K562 (cell line): ENCODE measurements around the gene POGZ. TPM values are rescaled to one million over a fixed set of nuclear protein-coding genes. Genes with fewer than 3 reads are reported as not detected.
A peak's percentile ranks its signal among the peaks of the same experiment; 100 is the strongest.

ENCODE experiments used
- ATAC-seq: fragments of 200-7000 bp; cut with Tn5 transposase; 3 replicates; pipeline ENCODE4 v1.9.1; 2020; ENCODE audit warnings: moderate library complexity
- BruUV-seq: library from RNA; stranded (reverse); fragments of 400-500 nt; replicated peaks from 2 replicates; lab custom pipeline; 2021; lab: Mats Ljungman, UMichigan
- CTCF ChIA-PET: fragments of 300-600 bp; formaldehyde crosslinking; extraction: SDS; loops from one replicate; lab custom pipeline; 2021; ENCODE audit warnings: low intra/inter-chr PET ratio; lab: Yijun Ruan, JAX
- POLR2A ChIA-PET: fragments of 300-600, 350-650 bp; sonication (Branson Sonifier 250); formaldehyde crosslinking; extraction: SDS; loops from one replicate; lab custom pipeline; 2021; ENCODE audit warnings: antibody characterized with exemption, inconsistent platforms; lab: Yijun Ruan, JAX
- DNase-seq, 4 experiments: peaks; one replicate each; pipeline versions ENCODE4 v3.0.0 to v3.0.0-alpha.2; 2011 to 2018; ENCODE audit warnings: low spot score in 3 of 4, mixed read lengths in 3 of 4; ENCODE audit errors: extremely low read depth in 1 of 4
- FAIRE-seq: peaks from 2 replicates; lab custom pipeline; 2011; peaks lifted over from hg19 to GRCh38; lab: Jason Lieb, UNC
- H2AFZ ChIP-seq: 2 replicates; pipeline ENCODE4 v1.6.0; 2011; ENCODE audit warnings: low read depth, low read length, control low read depth, inconsistent platforms
- H3K27ac ChIP-seq: fragments of 200-600 bp; 3 replicates; pipeline ENCODE4 v1.8.0; 2011; ENCODE audit warnings: low read depth, mild to moderate bottlenecking, control low read depth, inconsistent platforms, low read length, moderate library complexity, mixed read lengths; ENCODE audit errors: extremely low read depth
- H3K27me3 ChIP-seq, 2 experiments: fragments of 300-600 bp in 1 of 2; 2 replicates in 1 of 2; 3 replicates in 1 of 2; pipeline versions ENCODE4 v1.6.0 to v1.8.0; 2011; ENCODE audit warnings: inconsistent platforms in 2 of 2, low read length in 2 of 2, mild to moderate bottlenecking in 1 of 2, mixed read lengths in 1 of 2, moderate library complexity in 1 of 2; ENCODE audit not compliant: control insufficient read depth in 2 of 2, insufficient read depth in 2 of 2
- H3K36me3 ChIP-seq: fragments of 300-600 bp; 3 replicates; pipeline ENCODE4 v1.8.0; 2011; ENCODE audit warnings: mild to moderate bottlenecking, low read length, inconsistent platforms; ENCODE audit not compliant: control insufficient read depth, insufficient read depth
- H3K4me1 ChIP-seq, 2 experiments: fragments of 200-600 bp in 1 of 2; replicated peaks in 1 of 2; 2 replicates in 1 of 2; 3 replicates in 1 of 2; pipeline versions ENCODE4 v1.5.1 to v1.8.0; 2011; ENCODE audit warnings: inconsistent platforms in 2 of 2, low read length in 2 of 2, mild to moderate bottlenecking in 1 of 2, mixed read lengths in 1 of 2, moderate library complexity in 1 of 2; ENCODE audit not compliant: control insufficient read depth in 2 of 2, insufficient read depth in 2 of 2
- H3K4me2 ChIP-seq: 2 replicates; pipeline ENCODE4 v1.6.1; 2011; ENCODE audit warnings: low read length, control low read depth, inconsistent platforms, mixed read lengths; ENCODE audit not compliant: insufficient read depth
- H3K4me3 ChIP-seq: fragments of 200-600 bp; sonication (generic), shearing (Covaris generic); 2 replicates; pipeline ENCODE4 v1.5.1; 2016; ENCODE audit warnings: control low read depth, inconsistent platforms
- H3K79me2 ChIP-seq: fragments of 200-600 bp; 3 replicates; pipeline ENCODE4 v1.8.0; 2011; ENCODE audit warnings: low read length, inconsistent platforms; ENCODE audit not compliant: control insufficient read depth, insufficient read depth
- H3K9ac ChIP-seq, 2 experiments: 2 replicates each; pipeline versions ENCODE4 v1.6.0 to v1.6.1; 2011; ENCODE audit warnings: low read depth in 2 of 2, low read length in 2 of 2, control low read depth in 1 of 2, inconsistent platforms in 1 of 2, mild to moderate bottlenecking in 1 of 2, mixed read lengths in 1 of 2; ENCODE audit not compliant: insufficient read depth in 1 of 2
- H3K9me1 ChIP-seq: one replicate; pipeline ENCODE4 v1.6.0; 2011; ENCODE audit warnings: inconsistent platforms, mild to moderate bottlenecking, low read length, moderate library complexity; ENCODE audit not compliant: control insufficient read depth, insufficient read depth
- H3K9me3 ChIP-seq: replicated peaks from 2 replicates; pipeline ENCODE4 v1.5.1; 2011; ENCODE audit warnings: low read depth, low read length, inconsistent platforms; ENCODE audit not compliant: control insufficient read depth, insufficient read depth
- H4K20me1 ChIP-seq: replicated peaks from 2 replicates; pipeline ENCODE4 v1.6.1; 2011; ENCODE audit warnings: low read length, inconsistent platforms, mixed read lengths; ENCODE audit not compliant: control insufficient read depth, insufficient read depth
- NEUROD1 ChIP-seq: fragments of 150-350 bp; IDR thresholded peaks from 2 replicates; pipeline ENCODE4 v1.6.1; 2014; ENCODE audit warnings: borderline replicate concordance, low read length, low read depth; ENCODE audit not compliant: partially characterized antibody
- ZNF512 ChIP-seq: IDR thresholded peaks from 2 replicates; pipeline ENCODE4 v1.6.1; 2016; ENCODE audit warnings: missing genetic modification characterization, missing compliant biosample characterization
- WGBS: fragments of 100-300 bp; shearing (Covaris generic); methylation state at CpG from one replicate; pipeline ENCODE4 v1.1.6; 2016; ENCODE audit warnings: low coverage, mixed read lengths; ENCODE audit not compliant: insufficient coverage; ENCODE audit errors: missing lambda C conversion rate; 5-methylcytosine and 5-hydroxymethylcytosine counted together
- in situ Hi-C: fragments of 300-500 bp; cut with MboI; formaldehyde crosslinking; loops from 4 replicates; pipeline ENCODE4 v1.15.0; 2018; ENCODE audit warnings: inconsistent platforms, mixed read lengths
- intact Hi-C: fragments of 100-400 bp; cut with micrococcal nuclease; formaldehyde crosslinking; loops from 2 replicates; pipeline ENCODE4 v1.14.2; 2022
- polyA plus RNA-seq, 8 experiments: library from polyadenylated mRNA; depleted of rRNA in 4 of 8; stranded (reverse) in 5 of 8; unstranded in 3 of 8; fragments of >200 nt; fragmentation: Nextera tagmentation in 2 of 8; fragmentation: Illumina TruSeq in 1 of 8; extraction: Ambion mirVana in 2 of 8; extraction: Trizol in 1 of 8; gene quantifications; 2 replicates each; pipeline versions ENCODE4 v1.2.1 to v1.2.3, GENCODE V29; 2011 to 2014; ENCODE audit warnings: inconsistent platforms in 1 of 8, missing spikeins in 1 of 8
- total RNA-seq, 7 experiments: library from RNA; depleted of rRNA in 6 of 7; stranded (reverse); fragments of >200 nt in 6 of 7; fragmentation: Illumina TruSeq in 2 of 7; extraction: Trizol in 2 of 7; gene quantifications; 2 replicates each; pipeline versions ENCODE4 v1.2.1 to v1.2.3, GENCODE V29; 2011 to 2021; ENCODE audit warnings: low replicate concordance in 1 of 7

POGZ gene
- total and polyA plus RNA-seq, 9 of the 15 experiments (the other 6 are each of a cell fraction or from before 2014, with no cell fraction given), result 9.4 to 40.6 (median 21.6) TPM

DNA sequence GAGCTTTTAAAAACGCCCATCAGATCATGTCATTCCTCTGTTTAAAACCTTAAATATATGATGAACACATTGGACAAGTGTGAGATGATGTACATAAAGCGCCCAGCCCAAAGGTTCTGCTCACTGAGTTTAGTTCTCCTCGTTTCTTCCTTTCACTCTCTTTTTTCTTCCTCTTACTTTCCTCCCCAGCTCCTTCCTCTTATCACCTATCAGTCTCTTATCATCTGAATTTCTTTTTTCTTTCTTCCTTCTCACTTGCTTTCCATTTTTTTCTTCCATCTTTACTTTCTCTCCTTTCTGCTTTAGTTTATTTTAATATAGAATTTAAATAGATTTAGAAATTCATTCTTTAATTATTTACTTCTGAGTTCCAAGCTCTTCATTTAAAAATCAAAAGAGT, 17.8 kb upstream of the POGZ start:
- 17% methylated on average over 3 of the region's 3 CpGs for WGBS
- 0 out of 2 replicates have a peak overlapping the region, but pooled peaks have one; percentile 3 for H2AFZ ChIP-seq

More for the DNA sequence above, 17.8 kb upstream of the POGZ start:
- FAIRE-seq (no peak), DNase-seq (no peak), ATAC-seq (no peak)
- Histone ChIP-seq H3K9me1 (no peaks in the 10 kb centered on the region), H3K4me3 (no peak overlapping the region), H4K20me1 (no peaks in the 10 kb centered on the region), H3K9ac (no peak overlapping the region), H3K4me1 (peaks cover 5 to 7% of the 10 kb centered on the region in 2 experiments; a peak in 3 of 5 replicates), H3K36me3 (no peaks in the 10 kb centered on the region), H3K27ac (no peak overlapping the region), H3K4me2 (no peak overlapping the region), H3K79me2 (no peaks in the 10 kb centered on the region), H3K9me3 (peaks cover 2% of the 10 kb centered on the region; the same call in 1 of the 2 replicates), H3K27me3 (no peaks in the 10 kb centered on the region)
- ChIA-PET POLR2A (interaction anchor here (0.6 to 1.3 kb wide), 2 partner anchors 13 to 18 kb away, joined by 3 to 4 read pairs; partner anchors contain the start of gene POGZ), CTCF (no interaction called here)
- TF ChIP-seq ZNF512 (tag), result peak; percentile 68
- TF ChIP-seq NEUROD1, result no peak
- in situ Hi-C loops, result no loop called here
- BruUV-seq, result no TSS peak
- intact Hi-C loops, result no loop called here
